ENCODE results near the gene MBOAT2.
"Not testable (repeated sequence)": the region's sequence is repeated elsewhere in the genome, so short reads cannot be mapped to it uniquely, and the experiment has no call there.

Gene MBOAT2

DNA sequence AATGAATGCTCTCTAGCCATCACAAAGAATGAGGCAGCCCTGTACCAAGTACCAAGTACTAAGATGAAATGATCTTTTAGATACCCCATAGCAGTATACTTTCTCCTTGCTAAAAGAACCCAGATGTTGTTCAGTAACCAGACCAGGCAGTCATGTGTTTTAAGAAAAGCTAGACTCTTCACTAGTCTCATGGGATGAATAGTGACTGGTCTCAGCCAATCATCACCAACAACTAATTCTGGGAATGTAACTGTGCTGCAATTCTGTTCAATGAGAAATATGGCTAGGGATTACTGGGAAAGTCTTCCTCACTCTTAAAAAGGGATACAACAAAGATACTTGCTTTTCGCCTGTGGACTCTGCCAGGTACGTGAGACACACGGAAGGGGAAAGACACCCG lies 29.5 kb downstream of the MBOAT2 start:
- no peak for DNase-seq (ENCODE audit: extremely low spot score)
- ChIA-PET CTCF (interaction anchor here (1.0 to 1.9 kb wide), 2 partner anchors 10 kb away, joined by 3 to 5 read pairs; no protein-coding TSS in a partner anchor), POLR2A (no interaction called here)
- TF ChIP-seq, protein P1, sequence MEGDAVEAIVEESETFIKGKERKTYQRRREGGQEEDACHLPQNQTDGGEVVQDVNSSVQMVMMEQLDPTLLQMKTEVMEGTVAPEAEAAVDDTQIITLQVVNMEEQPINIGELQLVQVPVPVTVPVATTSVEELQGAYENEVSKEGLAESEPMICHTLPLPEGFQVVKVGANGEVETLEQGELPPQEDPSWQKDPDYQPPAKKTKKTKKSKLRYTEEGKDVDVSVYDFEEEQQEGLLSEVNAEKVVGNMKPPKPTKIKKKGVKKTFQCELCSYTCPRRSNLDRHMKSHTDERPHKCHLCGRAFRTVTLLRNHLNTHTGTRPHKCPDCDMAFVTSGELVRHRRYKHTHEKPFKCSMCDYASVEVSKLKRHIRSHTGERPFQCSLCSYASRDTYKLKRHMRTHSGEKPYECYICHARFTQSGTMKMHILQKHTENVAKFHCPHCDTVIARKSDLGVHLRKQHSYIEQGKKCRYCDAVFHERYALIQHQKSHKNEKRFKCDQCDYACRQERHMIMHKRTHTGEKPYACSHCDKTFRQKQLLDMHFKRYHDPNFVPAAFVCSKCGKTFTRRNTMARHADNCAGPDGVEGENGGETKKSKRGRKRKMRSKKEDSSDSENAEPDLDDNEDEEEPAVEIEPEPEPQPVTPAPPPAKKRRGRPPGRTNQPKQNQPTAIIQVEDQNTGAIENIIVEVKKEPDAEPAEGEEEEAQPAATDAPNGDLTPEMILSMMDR (IDR thresholded peaks at IDR 0.05; ENCODE audit: control extremely low read depth, extremely low read depth, low read depth, missing control alignments) = no peak

DNA sequence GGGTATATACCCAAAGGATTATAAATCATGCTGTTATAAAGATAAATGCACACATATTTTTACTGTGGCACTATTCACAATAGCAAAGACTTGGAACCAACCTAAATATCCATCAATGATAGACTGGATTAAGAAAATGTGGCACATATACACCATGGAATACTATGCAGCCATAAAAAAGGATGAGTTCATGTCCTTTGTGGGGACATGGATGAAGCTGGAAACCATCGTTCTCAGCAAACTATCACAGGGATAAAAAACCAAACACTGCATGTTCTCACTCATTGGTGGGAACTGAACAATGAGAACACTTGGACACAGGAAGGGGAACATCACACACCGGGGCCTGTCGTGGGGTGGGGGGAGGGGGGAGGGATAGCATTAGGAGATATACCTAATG lies 30.5 kb downstream of the MBOAT2 start:
- POLR2A ChIA-PET; DNase-seq (ENCODE audit: extremely low spot score): not testable (repeated sequence)
- CTCF ChIA-PET = interaction anchor here (1.9 kb wide), 1 partner anchor 11 kb away, joined by 5 read pairs; no protein-coding TSS in a partner anchor

DNA sequence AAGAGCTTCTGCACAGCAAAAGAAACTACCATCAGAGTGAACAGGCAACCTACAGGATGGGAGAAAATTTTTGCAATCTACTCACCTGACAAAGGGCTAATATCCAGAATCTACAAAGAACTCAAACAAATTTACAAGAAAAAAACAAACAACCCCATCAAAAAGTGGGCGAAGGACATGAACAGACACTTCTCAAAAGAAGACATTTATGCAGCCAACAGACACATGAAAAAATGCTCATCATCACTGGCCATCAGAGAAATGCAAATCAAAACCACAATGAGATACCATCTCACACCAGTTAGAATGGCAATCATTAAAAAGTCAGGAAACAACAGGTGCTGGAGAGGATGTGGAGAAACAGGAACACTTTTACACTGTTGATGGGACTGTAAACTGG lies 30.9 kb downstream of the MBOAT2 start:
- POLR2A ChIA-PET = not testable (repeated sequence)

DNA sequence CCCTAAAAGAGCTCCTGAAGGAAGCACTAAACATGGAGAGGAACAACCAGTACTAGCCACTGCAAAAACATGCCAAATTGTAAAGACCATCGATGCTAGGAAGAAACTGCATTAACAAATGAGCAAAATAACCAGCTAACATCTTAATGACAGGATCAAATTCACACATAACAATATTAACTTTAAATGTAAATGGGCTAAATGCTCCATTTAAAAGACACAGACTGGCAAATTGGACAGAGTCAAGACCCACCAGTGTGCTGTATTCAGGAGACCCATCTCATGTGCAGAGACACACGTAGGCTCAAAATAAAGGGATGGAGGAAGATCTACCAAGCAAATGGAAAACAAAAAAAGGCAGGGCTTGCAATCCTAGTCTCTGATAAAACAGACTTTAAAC lies 34.1 kb downstream of the MBOAT2 start:
- POLR2A ChIA-PET; CTCF ChIA-PET; DNase-seq (ENCODE audit: extremely low spot score): not testable (repeated sequence)

More for the DNA sequence above, 30.9 kb downstream of the MBOAT2 start:
- CTCF ChIA-PET = interaction anchor here (1.9 kb wide), 1 partner anchor 12 kb away, joined by 5 read pairs; no protein-coding TSS in a partner anchor
- DNase-seq (ENCODE audit: extremely low spot score) = not testable (repeated sequence)

DNA sequence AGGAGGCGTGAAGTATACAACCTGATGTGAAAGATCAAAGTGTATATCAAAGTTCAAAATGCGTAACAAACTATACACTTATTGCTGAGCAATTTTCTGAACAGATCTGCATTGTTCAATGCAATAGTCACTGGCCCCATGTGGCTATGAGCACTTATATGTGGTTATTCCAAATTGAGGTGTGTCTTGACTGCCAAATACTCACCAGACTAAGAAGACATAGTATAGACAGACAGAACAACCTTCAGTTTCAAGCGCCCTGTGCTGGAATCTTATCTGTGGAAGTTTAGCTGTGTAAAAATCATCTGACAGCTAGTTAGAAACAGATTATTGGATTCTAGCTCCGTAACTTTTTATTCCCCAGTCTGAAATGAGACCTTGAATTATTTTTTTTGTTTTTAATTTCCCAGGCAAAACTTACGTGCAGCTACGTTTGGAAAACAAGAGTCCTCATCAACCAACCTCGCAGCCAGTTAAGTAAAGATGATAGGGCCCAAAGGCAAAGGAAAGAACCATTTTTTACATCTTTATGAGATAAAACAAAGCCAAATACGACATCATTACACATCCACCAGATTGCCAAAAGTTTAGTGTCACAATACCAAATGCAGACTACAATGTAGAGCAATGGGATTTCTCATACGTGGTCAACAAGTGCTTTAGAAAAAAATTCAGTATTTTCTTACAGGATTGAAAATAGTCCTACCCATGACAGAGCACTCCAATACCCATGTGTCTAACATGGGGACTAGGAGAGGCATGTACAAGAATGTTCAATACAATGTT lies 37.2 kb downstream of the MBOAT2 start:
- TF ChIP-seq, protein P1 (IDR thresholded peaks at IDR 0.05; ENCODE audit: control extremely low read depth, extremely low read depth, low read depth, missing control alignments) = no peak
- POLR2A ChIA-PET = no interaction called here
- CTCF ChIA-PET = interaction anchor here (1.2 to 1.3 kb wide), 3 partner anchors 26 to 93 kb away, joined by 3 read pairs; no protein-coding TSS in a partner anchor
- DNase-seq (ENCODE audit: extremely low spot score) = no peak

DNA sequence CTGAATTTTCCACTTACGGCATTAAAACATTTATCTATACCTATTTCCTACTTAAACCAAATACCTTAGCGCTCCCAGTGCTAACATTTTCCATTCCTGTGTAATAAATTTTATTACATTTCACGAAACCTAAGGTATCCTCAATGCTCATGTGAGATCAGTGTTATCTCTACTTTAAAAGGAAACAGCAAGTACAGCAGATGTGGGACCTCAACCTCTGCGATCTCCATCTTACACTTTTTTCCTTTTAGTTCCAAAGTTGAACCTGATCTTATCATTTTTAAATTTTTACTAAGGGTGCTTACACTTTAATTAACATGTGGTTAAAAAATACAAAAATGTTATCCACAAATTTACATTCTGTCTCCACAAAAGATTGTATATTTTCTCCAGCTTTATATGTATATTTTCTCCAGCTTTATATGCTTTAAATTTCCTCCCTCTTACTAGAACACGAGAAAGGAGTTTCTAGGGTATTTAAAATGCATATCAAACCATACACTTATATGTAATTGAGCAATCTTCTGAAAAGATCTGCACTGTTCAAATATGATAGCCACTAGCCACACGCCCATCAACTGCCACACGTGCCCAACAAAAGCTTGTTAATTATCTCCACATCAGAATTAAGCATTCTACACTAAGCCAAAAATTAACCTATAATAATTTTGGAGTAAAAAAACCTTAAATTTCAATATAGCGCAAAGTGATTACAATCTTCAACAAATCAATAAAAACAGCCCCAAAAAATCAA lies 38.1 kb downstream of the MBOAT2 start:
- CTCF ChIA-PET = interaction anchor here (0.9 to 1.7 kb wide), 5 partner anchors 12 to 134 kb away, joined by 3 to 4 read pairs (median 3); no protein-coding TSS in a partner anchor
- no peak for DNase-seq (ENCODE audit: extremely low spot score)
- TF ChIP-seq, protein P1 (IDR thresholded peaks at IDR 0.05; ENCODE audit: control extremely low read depth, extremely low read depth, low read depth, missing control alignments) = no peak
- POLR2A ChIA-PET = no interaction called here

DNA sequence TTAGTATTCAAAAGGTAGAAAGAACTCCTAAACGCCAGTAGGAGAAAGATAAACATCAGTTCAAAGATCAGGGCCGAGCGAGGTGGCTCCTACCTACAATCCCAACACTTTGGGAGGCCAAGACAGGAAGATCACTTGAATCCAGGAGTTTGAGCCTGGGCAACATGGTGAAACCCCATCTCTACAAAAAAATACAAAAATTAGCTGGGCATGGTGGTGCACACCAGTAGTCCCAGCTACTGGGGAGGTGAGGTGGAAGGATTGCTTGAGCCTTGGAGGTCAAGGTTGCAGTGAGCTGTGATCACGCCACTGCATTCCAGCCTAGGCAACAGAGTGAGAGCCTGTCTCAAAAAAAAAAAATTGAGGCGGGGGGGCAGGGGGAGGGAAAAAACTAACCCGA lies 40.6 kb downstream of the MBOAT2 start:
- ChIA-PET POLR2A (no interaction called here), CTCF (no interaction called here)

More for the DNA sequence above, 40.6 kb downstream of the MBOAT2 start:
- no peak for DNase-seq (ENCODE audit: extremely low spot score)
- TF ChIP-seq, protein P1 (IDR thresholded peaks at IDR 0.05; ENCODE audit: control extremely low read depth, extremely low read depth, low read depth, missing control alignments) = no peak

Data from GM10248 (cell line).